Measurements from ENCODE around the gene RBMS3.
"Not testable (repeated sequence)": the region's sequence is repeated elsewhere in the genome, so short reads cannot be mapped to it uniquely, and the experiment has no call there.

RBMS3 gene

GRCh38 chr3:30024466-30024865, 743.6 kb downstream of the RBMS3 start:
- no peaks in the 10 kb centered on the region for H3K9me3 Mint-ChIP-seq
- ATAC-seq = no peak
- no peak overlapping the region for H3K27ac Mint-ChIP-seq
- H3K4me1 Mint-ChIP-seq = no peaks in the 10 kb centered on the region
- H3K36me3 Mint-ChIP-seq = no peaks in the 10 kb centered on the region
- DNase-seq (ENCODE audit: low spot score in 2 of 2) = no peak
- no peak overlapping the region for H3K4me3 Mint-ChIP-seq

GRCh38 chr3:30026851-30027250, 746.0 kb downstream of the RBMS3 start:
- no peaks in the 10 kb centered on the region for H3K9me3 Mint-ChIP-seq
- H3K27ac Mint-ChIP-seq = no peak overlapping the region
- no peaks in the 10 kb centered on the region for H3K4me1 Mint-ChIP-seq
- H3K36me3 Mint-ChIP-seq = no peaks in the 10 kb centered on the region
- H3K4me3 Mint-ChIP-seq = no peak overlapping the region
- ATAC-seq (no peak), DNase-seq (ENCODE audit: low spot score in 2 of 2) (no peak)

- no peak overlapping the region for H3K4me3 Mint-ChIP-seq
- no peaks in the 10 kb centered on the region for H3K36me3 Mint-ChIP-seq
- no peak overlapping the region for H3K27ac Mint-ChIP-seq
- ATAC-seq (no peak), DNase-seq (ENCODE audit: low spot score in 2 of 2) (no peak)
- peaks cover 2% of the 10 kb centered on the region for H3K9me3 Mint-ChIP-seq
- no peaks in the 10 kb centered on the region for H3K4me1 Mint-ChIP-seq
Observed at GRCh38 chr3:30034246-30034991, 753.5 kb downstream of the RBMS3 start.

- no peak overlapping the region for H3K27ac Mint-ChIP-seq
- DNase-seq (ENCODE audit: low spot score in 2 of 2) (no peak), ATAC-seq (no peak)
- H3K4me3 Mint-ChIP-seq = no peak overlapping the region
- H3K4me1 Mint-ChIP-seq = no peaks in the 10 kb centered on the region
- H3K9me3 Mint-ChIP-seq = peaks cover 2% of the 10 kb centered on the region
- no peaks in the 10 kb centered on the region for H3K36me3 Mint-ChIP-seq
Observed at GRCh38 chr3:30035935-30036567, 755.2 kb downstream of the RBMS3 start.

GRCh38 chr3:30040126-30040525, 759.3 kb downstream of the RBMS3 start:
- no peaks in the 10 kb centered on the region for H3K9me3 Mint-ChIP-seq
- DNase-seq (ENCODE audit: low spot score in 2 of 2) (no peak), ATAC-seq (no peak)
- H3K4me3 Mint-ChIP-seq = no peak overlapping the region
- no peak overlapping the region for H3K27ac Mint-ChIP-seq
- H3K4me1 Mint-ChIP-seq = no peaks in the 10 kb centered on the region
- no peaks in the 10 kb centered on the region for H3K36me3 Mint-ChIP-seq

GRCh38 chr3:30041481-30041880, 760.6 kb downstream of the RBMS3 start:
- not testable (repeated sequence) for H3K27ac Mint-ChIP-seq; H3K9me3 Mint-ChIP-seq; H3K36me3 Mint-ChIP-seq; DNase-seq (ENCODE audit: low spot score in 2 of 2); H3K4me1 Mint-ChIP-seq; ATAC-seq; H3K4me3 Mint-ChIP-seq

- no peak overlapping the region for H3K27ac Mint-ChIP-seq
- no peak overlapping the region for H3K4me3 Mint-ChIP-seq
- H3K36me3 Mint-ChIP-seq = no peaks in the 10 kb centered on the region
- DNase-seq (ENCODE audit: low spot score in 2 of 2) (peak in 1 of 2 donors; percentile 57), ATAC-seq (peak; percentile 54)
- no peaks in the 10 kb centered on the region for H3K9me3 Mint-ChIP-seq
- no peaks in the 10 kb centered on the region for H3K4me1 Mint-ChIP-seq
Observed at GRCh38 chr3:30042274-30042859, 761.5 kb downstream of the RBMS3 start.

- DNase-seq (ENCODE audit: low spot score in 2 of 2) (no peak), ATAC-seq (no peak)
- no peaks in the 10 kb centered on the region for H3K36me3 Mint-ChIP-seq
- no peaks in the 10 kb centered on the region for H3K9me3 Mint-ChIP-seq
- H3K27ac Mint-ChIP-seq = no peak overlapping the region
- no peak overlapping the region for H3K4me3 Mint-ChIP-seq
- H3K4me1 Mint-ChIP-seq = no peaks in the 10 kb centered on the region
Observed at GRCh38 chr3:30042916-30043555, 762.2 kb downstream of the RBMS3 start.

GRCh38 chr3:30044515-30044914, 763.6 kb downstream of the RBMS3 start:
- H3K27ac Mint-ChIP-seq = no peak overlapping the region
- no peaks in the 10 kb centered on the region for H3K9me3 Mint-ChIP-seq
- no peaks in the 10 kb centered on the region for H3K36me3 Mint-ChIP-seq
- no peak overlapping the region for H3K4me3 Mint-ChIP-seq
- no peak for DNase-seq (ENCODE audit: low spot score in 2 of 2)
- H3K4me1 Mint-ChIP-seq = no peaks in the 10 kb centered on the region
- no peak for ATAC-seq

GRCh38 chr3:30048431-30048830, 767.6 kb downstream of the RBMS3 start:
- Mint-ChIP-seq H3K36me3 (no peaks in the 10 kb centered on the region), H3K4me1 (no peaks in the 10 kb centered on the region), H3K9me3 (no peaks in the 10 kb centered on the region), H3K27ac (no peak overlapping the region), H3K4me3 (no peak overlapping the region)
- no peak for DNase-seq (ENCODE audit: low spot score in 2 of 2)
- ATAC-seq = no peak

- H3K4me3 Mint-ChIP-seq; H3K4me1 Mint-ChIP-seq; H3K27ac Mint-ChIP-seq; ATAC-seq; H3K36me3 Mint-ChIP-seq; H3K9me3 Mint-ChIP-seq; DNase-seq (ENCODE audit: low spot score in 2 of 2): not testable (repeated sequence)
Observed at GRCh38 chr3:30050116-30050515, 769.2 kb downstream of the RBMS3 start.

- ATAC-seq = no peak
- H3K36me3 Mint-ChIP-seq = no peaks in the 10 kb centered on the region
- H3K4me1 Mint-ChIP-seq = no peaks in the 10 kb centered on the region
- H3K4me3 Mint-ChIP-seq = no peak overlapping the region
- H3K27ac Mint-ChIP-seq = no peak overlapping the region
- H3K9me3 Mint-ChIP-seq = no peaks in the 10 kb centered on the region
- DNase-seq (ENCODE audit: low spot score in 2 of 2) = no peak
Observed at GRCh38 chr3:30059240-30059639, 778.4 kb downstream of the RBMS3 start.
